Neutrophil (primary cell): ENCODE data around the gene HFE.
"Not testable (repeated sequence)": the region's sequence is repeated elsewhere in the genome, so short reads cannot be mapped to it uniquely, and the experiment has no call there.

Experiments
- H3K27ac ChIP-seq: fragments of 200-600 bp; sonication (generic); 2 replicates; pipeline ENCODE4 v1.5.1; 2016; ENCODE audit warnings: mild to moderate bottlenecking, moderate library complexity
- H3K27me3 ChIP-seq: fragments of 200-600 bp; sonication (generic); 2 replicates; pipeline ENCODE4 v1.6.0; 2016; ENCODE audit warnings: mild to moderate bottlenecking
- H3K36me3 ChIP-seq: fragments of 200-600 bp; sonication (generic); 2 replicates; pipeline ENCODE4 v1.5.1; 2017
- H3K4me1 ChIP-seq, 2 experiments: fragments of 200-600 bp in 1 of 2; sonication (generic) in 1 of 2; 1 replicate in 1 of 2; 2 replicates in 1 of 2; pipeline versions ENCODE4 v1.5.1 to v1.6.1; 2013 to 2016; ENCODE audit warnings: low read depth in 1 of 2, low read length in 1 of 2, mild to moderate bottlenecking in 1 of 2, moderate library complexity in 1 of 2; ENCODE audit not compliant: control insufficient read depth in 1 of 2, insufficient read depth in 1 of 2
- H3K4me3 ChIP-seq, 2 experiments: fragments of 200-600 bp in 1 of 2; sonication (generic) in 1 of 2; 1 replicate in 1 of 2; 2 replicates in 1 of 2; pipeline ENCODE4 v1.5.1; 2013 to 2016; ENCODE audit warnings: low read depth in 1 of 2, low read length in 1 of 2, mild to moderate bottlenecking in 1 of 2, moderate library complexity in 1 of 2
- H3K9me3 ChIP-seq: fragments of 200-600 bp; sonication (generic); 2 replicates; pipeline ENCODE4 v1.5.1; 2016
- CTCF ChIP-seq: fragments of 200-600 bp; sonication (generic); IDR thresholded peaks from 2 replicates; pipeline ENCODE4 v1.5.1; 2016; ENCODE audit warnings: antibody characterized with exemption

Gene HFE

DNA sequence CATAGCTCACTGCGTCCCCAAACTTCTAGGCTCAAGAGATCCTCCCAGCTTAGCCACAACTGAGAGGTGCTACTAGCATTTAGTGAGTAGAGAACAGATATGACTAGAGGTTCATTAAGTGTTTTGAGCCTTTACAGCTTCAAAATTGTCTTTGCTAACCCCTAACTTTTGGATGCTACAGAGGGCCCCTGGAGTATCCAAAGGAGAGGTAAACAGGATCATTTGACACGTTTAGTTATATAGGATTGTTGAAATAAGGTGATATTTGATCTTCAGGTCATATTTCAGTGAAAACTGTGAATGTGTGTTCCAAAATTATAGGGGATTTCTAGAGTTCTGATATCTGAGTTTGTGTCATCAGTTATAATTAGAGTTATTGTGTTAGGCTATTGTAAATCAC is 19.2 kb upstream of the HFE start:
- Histone ChIP-seq H3K36me3 (no peaks in the 10 kb centered on the region), H3K27ac (no peak overlapping the region), H3K9me3 (no peaks in the 10 kb centered on the region), H3K4me3 (no peak overlapping the region), H3K4me1 (no peaks in the 10 kb centered on the region), H3K27me3 (peaks cover 53% of the 10 kb centered on the region)
- no peak for TF ChIP-seq CTCF

DNA sequence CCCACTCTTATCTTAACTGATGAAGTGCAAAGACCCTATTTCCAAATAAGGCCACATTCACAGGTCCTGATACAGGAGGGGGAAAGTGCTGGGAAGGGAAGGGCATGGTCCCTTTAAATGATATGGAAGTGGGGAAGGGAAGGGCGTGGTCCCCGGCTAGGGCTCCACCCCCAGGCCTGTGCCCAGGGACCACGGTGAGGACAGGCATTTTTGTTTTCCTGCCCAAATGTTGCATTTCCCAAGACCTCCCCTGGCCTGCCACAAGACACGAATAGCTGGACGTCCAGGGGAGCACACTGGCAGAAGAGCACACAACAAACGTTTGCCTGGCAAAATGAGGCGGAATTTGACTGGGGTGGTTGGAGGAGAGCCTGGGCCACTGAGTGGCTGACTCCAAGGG is 16.1 kb upstream of the HFE start:
- Histone ChIP-seq H3K4me1 (no peaks in the 10 kb centered on the region), H3K27ac (no peak overlapping the region), H3K4me3 (no peak overlapping the region), H3K27me3 (peaks cover 35% of the 10 kb centered on the region), H3K36me3 (no peaks in the 10 kb centered on the region), H3K9me3 (no peaks in the 10 kb centered on the region)
- no peak for TF ChIP-seq CTCF

GRCh38 chr6:26075063-26075717 is 12.0 kb upstream of the HFE start:
- Histone ChIP-seq H3K9me3 (no peaks in the 10 kb centered on the region), H3K27me3 (peaks cover 9% of the 10 kb centered on the region), H3K4me3 (no peak overlapping the region), H3K36me3 (no peaks in the 10 kb centered on the region), H3K27ac (no peak overlapping the region), H3K4me1 (no peaks in the 10 kb centered on the region)
- no peak for TF ChIP-seq CTCF

DNA sequence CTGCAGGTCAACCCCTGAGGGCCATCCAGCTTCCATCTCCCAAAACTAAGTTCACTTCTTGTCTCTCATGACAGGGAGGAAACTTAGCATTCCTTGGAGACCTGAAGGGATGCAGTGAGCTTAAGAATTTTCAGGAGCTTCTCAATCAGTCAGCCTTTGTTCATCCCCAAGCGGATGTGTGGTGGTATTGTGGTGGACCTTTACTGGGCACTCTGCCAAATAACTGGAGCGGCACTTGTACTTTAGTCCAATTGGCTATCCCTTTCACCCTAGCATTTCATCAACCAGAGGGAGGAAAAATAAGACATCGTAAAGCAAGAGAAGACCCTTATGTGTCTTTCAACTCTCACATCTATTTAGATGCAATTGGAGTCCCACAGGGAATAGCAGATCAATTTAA is 9.2 kb upstream of the HFE start:
- H3K27ac ChIP-seq, H3K27me3 ChIP-seq, H3K4me1 ChIP-seq, H3K9me3 ChIP-seq, H3K4me3 ChIP-seq, H3K36me3 ChIP-seq: not testable (repeated sequence)

- not testable (repeated sequence) for H3K9me3 ChIP-seq, H3K4me1 ChIP-seq, H3K4me3 ChIP-seq, H3K36me3 ChIP-seq, H3K27ac ChIP-seq
- peaks cover 21% of the 10 kb centered on the region for H3K27me3 ChIP-seq
Measured at GRCh38 chr6:26081096-26081495, 6.1 kb upstream of the HFE start.

GRCh38 chr6:26086211-26086610 is 1.0 kb upstream of the HFE start:
- no peaks in the 10 kb centered on the region for H3K36me3 ChIP-seq
- H3K27me3 ChIP-seq: peaks cover 46% of the 10 kb centered on the region
- H3K4me1 ChIP-seq: peaks cover 7 to 11% of the 10 kb centered on the region in 2 experiments
- no peak overlapping the region for H3K27ac ChIP-seq
- no peak for TF ChIP-seq CTCF
- no peak overlapping the region for H3K4me3 ChIP-seq
- no peaks in the 10 kb centered on the region for H3K9me3 ChIP-seq

GRCh38 chr6:26088344-26088743 is 1.1 kb downstream of the HFE start:
- no peak for TF ChIP-seq CTCF
- Histone ChIP-seq H3K27ac (no peak overlapping the region), H3K27me3 (peaks cover 51% of the 10 kb centered on the region), H3K9me3 (no peaks in the 10 kb centered on the region), H3K4me1 (peaks cover 11 to 14% of the 10 kb centered on the region in 2 experiments), H3K36me3 (no peaks in the 10 kb centered on the region), H3K4me3 (no peak overlapping the region)
